SU-DHL-6 (cell line): Measurements from ENCODE around the gene ITPR3.

Source experiments
- H2AFZ ChIP-seq: fragments of 200-600 bp; sonication (generic); 2 replicates; pipeline ENCODE4 v1.6.1; 2014; ENCODE audit warnings: low read depth, mild to moderate bottlenecking, moderate library complexity, mixed read lengths, antibody characterized with exemption, low read length; ENCODE audit not compliant: severe bottlenecking
- H3F3A ChIP-seq: fragments of 200-600 bp; shearing (Covaris generic); 2 replicates; pipeline ENCODE4 v1.6.0; 2016; ENCODE audit warnings: antibody characterized with exemption, mild to moderate bottlenecking; ENCODE audit not compliant: insufficient read depth
- H3K27ac ChIP-seq: fragments of 200-600 bp; sonication (generic); 2 replicates; pipeline ENCODE4 v1.5.1; 2016; ENCODE audit warnings: low read depth, mild to moderate bottlenecking, low read length, moderate library complexity, mixed read lengths
- H3K27me3 ChIP-seq: fragments of 200-600 bp; sonication (generic), shearing (Covaris generic); 2 replicates; pipeline ENCODE4 v1.6.0; 2014; ENCODE audit warnings: mild to moderate bottlenecking, low read length
- H3K36me3 ChIP-seq: fragments of 200-600 bp; sonication (generic); 2 replicates; pipeline ENCODE4 v1.6.1; 2014; ENCODE audit warnings: mild to moderate bottlenecking, low read length, mixed read lengths
- H3K4me2 ChIP-seq: fragments of 300-600, 200-600 bp; shearing (Covaris generic), sonication (generic); 2 replicates; pipeline ENCODE4 v1.6.0; 2014; ENCODE audit warnings: low read length, low read depth, mild to moderate bottlenecking; ENCODE audit not compliant: poor library complexity, severe bottlenecking
- H3K4me3 ChIP-seq: fragments of 200-600 bp; sonication (generic); 2 replicates; pipeline ENCODE4 v1.5.1; 2014; ENCODE audit warnings: antibody characterized with exemption, low read length, mild to moderate bottlenecking, mixed read lengths; ENCODE audit not compliant: insufficient read depth, poor library complexity, severe bottlenecking
- H3K79me2 ChIP-seq: fragments of 200-600 bp; sonication (generic); 2 replicates; pipeline ENCODE4 v1.6.1; 2014; ENCODE audit warnings: mild to moderate bottlenecking, low read length, moderate library complexity; ENCODE audit not compliant: insufficient read depth
- H3K9ac ChIP-seq: fragments of 200-600 bp; sonication (generic); 2 replicates; pipeline ENCODE4 v1.7.0; 2014; ENCODE audit warnings: mild to moderate bottlenecking, low read length
- H3K9me2 ChIP-seq: fragments of 200-600 bp; sonication (generic); replicated peaks from 2 replicates; pipeline ENCODE4 v1.6.1; 2014; ENCODE audit warnings: low read length; ENCODE audit not compliant: insufficient read depth
- H3K9me3 ChIP-seq: fragments of 200-600 bp; sonication (generic); 2 replicates; pipeline ENCODE4 v1.6.1; 2014; ENCODE audit warnings: low read length, mixed read lengths; ENCODE audit not compliant: insufficient read depth
- H4K20me1 ChIP-seq: fragments of 200-600 bp; sonication (generic); 2 replicates; pipeline ENCODE4 v1.6.1; 2014; ENCODE audit warnings: low read depth, mild to moderate bottlenecking, antibody characterized with exemption, low read length, moderate library complexity, mixed read lengths
- CTCF ChIP-seq: fragments of 200-600 bp; sonication (generic); IDR thresholded peaks from one replicate; pipeline ENCODE4 v1.5.1; 2017; ENCODE audit warnings: antibody characterized with exemption, mild to moderate bottlenecking, low read length, moderate library complexity; ENCODE audit not compliant: insufficient read depth, poor library complexity, severe bottlenecking
- EZH2phosphoT487 ChIP-seq: fragments of 200-600 bp; sonication (generic), shearing (Covaris generic); conservative IDR thresholded peaks from 2 replicates; pipeline ENCODE4 v1.6.1; 2018; ENCODE audit warnings: mild to moderate bottlenecking, antibody characterized with exemption, low read length, moderate library complexity, mixed read lengths

Gene ITPR3

GRCh38 chr6:33690766-33691165, 69.6 kb downstream of the ITPR3 start:
- Histone ChIP-seq H3F3A (no peaks in the 10 kb centered on the region), H3K27me3 (no peaks in the 10 kb centered on the region), H3K36me3 (no peaks in the 10 kb centered on the region), H3K4me2 (no peak overlapping the region), H3K9ac (no peak overlapping the region), H3K9me3 (no peaks in the 10 kb centered on the region), H2AFZ (no peak overlapping the region), H4K20me1 (no peaks in the 10 kb centered on the region), H3K79me2 (no peaks in the 10 kb centered on the region), H3K4me3 (no peak overlapping the region), H3K27ac (no peak overlapping the region), H3K9me2 (no peaks in the 10 kb centered on the region)
- TF ChIP-seq CTCF (no peak), EZH2phosphoT487 (no peak)

DNA sequence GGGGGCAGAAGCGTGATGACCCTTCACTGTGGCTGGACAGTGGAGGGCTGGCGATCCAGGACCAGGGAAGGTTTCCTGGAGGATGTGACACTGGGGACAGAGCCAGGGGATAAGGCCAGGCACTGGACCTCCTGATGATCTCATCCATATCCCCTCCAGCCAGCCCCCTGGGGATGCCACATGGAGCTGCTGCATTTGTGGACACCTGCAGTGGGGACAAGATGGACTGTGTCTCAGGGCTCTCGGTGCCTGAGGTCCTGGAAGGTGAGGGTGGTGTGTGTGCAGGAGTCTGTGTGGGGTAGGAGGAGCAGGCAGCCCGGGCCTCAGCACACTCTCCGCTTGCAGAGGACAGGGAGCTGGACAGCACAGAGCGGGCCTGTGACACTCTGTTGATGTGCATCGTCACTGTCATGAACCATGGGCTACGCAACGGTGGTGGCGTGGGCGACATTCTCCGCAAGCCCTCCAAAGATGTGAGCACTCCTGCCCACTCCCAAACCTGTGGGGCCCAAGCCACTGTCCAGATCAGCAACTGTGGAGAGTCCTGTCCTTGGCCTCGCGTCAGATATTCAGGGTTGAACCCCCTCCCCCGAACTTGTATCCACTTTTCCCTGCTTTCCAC, 70.4 kb downstream of the ITPR3 start:
- TF ChIP-seq EZH2phosphoT487 (no peak), CTCF (no peak)
- no peak overlapping the region for H3K9ac ChIP-seq
- H3K79me2 ChIP-seq = no peaks in the 10 kb centered on the region
- no peaks in the 10 kb centered on the region for H3K9me2 ChIP-seq
- H3K36me3 ChIP-seq = no peaks in the 10 kb centered on the region
- H3K9me3 ChIP-seq = no peaks in the 10 kb centered on the region
- H3K4me3 ChIP-seq = no peak overlapping the region
- no peaks in the 10 kb centered on the region for H3K27me3 ChIP-seq
- no peaks in the 10 kb centered on the region for H4K20me1 ChIP-seq
- no peak overlapping the region for H3K27ac ChIP-seq
- no peak overlapping the region for H3K4me2 ChIP-seq
- H2AFZ ChIP-seq = no peak overlapping the region
- H3F3A ChIP-seq = no peaks in the 10 kb centered on the region

DNA sequence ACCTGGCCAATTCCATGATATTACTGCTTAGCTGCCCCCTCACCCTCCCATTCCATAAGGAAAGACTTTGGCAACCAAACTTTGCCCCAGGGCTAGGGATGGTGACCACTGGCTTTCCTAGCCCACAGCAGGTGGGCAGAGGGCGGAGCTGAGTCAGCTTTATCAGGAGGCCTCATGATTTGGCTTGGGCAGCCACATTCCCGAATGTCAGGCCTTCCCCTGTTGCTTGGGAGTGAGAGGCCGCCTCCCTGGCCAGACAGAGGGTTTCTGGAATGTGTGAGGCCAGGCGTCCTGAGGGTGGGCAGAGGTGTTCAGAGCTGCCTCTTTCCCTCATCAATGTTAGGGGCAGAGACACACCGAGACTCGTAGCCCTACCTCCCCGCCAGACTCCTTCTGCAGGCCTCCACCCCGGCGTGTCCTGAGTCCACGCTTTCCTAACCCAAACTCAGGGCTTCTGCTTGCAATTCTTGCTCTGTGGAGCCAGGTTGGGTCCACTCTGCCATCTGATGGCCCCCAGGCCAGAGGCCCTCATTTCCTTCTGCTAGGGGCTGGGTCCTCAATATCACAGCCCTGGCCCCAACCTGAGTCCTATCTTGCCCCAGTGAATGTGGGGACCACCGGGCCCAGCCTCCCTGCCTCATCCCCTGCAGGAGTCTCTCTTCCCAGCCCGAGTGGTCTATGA, 71.1 kb downstream of the ITPR3 start:
- H3K4me3 ChIP-seq = no peak overlapping the region
- H3K9me3 ChIP-seq = no peaks in the 10 kb centered on the region
- no peaks in the 10 kb centered on the region for H3F3A ChIP-seq
- TF ChIP-seq EZH2phosphoT487 = no peak
- no peak for TF ChIP-seq CTCF
- H3K9me2 ChIP-seq = no peaks in the 10 kb centered on the region
- no peak overlapping the region for H3K9ac ChIP-seq
- no peaks in the 10 kb centered on the region for H4K20me1 ChIP-seq
- no peak overlapping the region for H3K4me2 ChIP-seq
- H3K36me3 ChIP-seq = no peaks in the 10 kb centered on the region
- H3K27ac ChIP-seq = no peak overlapping the region
- H2AFZ ChIP-seq = no peak overlapping the region
- H3K79me2 ChIP-seq = no peaks in the 10 kb centered on the region
- H3K27me3 ChIP-seq = no peaks in the 10 kb centered on the region
